Caki2 (cell line): ENCODE measurements around the gene CRLF2. TPM values are rescaled to one million over a fixed set of nuclear protein-coding genes. Genes with fewer than 3 reads are reported as not detected.
"Not testable (repeated sequence)": the region's sequence is repeated elsewhere in the genome, so short reads cannot be mapped to it uniquely, and the experiment has no call there.

ENCODE experiments used
- DNase-seq: peaks from one replicate; pipeline ENCODE4 v3.0.0-alpha.2; 2015; ENCODE audit warnings: low read depth
- in situ Hi-C: cut with HindIII; loops from 2 replicates; pipeline ENCODE4 v1.10.0; 2016; ENCODE audit warnings: low sequenced_read_pairs, low pct_unique_long_range_greater_than_20kb, mixed read lengths
- total RNA-seq: library from RNA; depleted of rRNA; stranded (reverse); fragments of >200 nt; shearing (Covaris generic); gene quantifications from 2 replicates; pipeline ENCODE4 v1.2.3, GENCODE V29; 2014; ENCODE audit warnings: low replicate concordance

CRLF2 gene
- total RNA-seq, 1 experiment from 2014 or later: 0.34 TPM

DNA sequence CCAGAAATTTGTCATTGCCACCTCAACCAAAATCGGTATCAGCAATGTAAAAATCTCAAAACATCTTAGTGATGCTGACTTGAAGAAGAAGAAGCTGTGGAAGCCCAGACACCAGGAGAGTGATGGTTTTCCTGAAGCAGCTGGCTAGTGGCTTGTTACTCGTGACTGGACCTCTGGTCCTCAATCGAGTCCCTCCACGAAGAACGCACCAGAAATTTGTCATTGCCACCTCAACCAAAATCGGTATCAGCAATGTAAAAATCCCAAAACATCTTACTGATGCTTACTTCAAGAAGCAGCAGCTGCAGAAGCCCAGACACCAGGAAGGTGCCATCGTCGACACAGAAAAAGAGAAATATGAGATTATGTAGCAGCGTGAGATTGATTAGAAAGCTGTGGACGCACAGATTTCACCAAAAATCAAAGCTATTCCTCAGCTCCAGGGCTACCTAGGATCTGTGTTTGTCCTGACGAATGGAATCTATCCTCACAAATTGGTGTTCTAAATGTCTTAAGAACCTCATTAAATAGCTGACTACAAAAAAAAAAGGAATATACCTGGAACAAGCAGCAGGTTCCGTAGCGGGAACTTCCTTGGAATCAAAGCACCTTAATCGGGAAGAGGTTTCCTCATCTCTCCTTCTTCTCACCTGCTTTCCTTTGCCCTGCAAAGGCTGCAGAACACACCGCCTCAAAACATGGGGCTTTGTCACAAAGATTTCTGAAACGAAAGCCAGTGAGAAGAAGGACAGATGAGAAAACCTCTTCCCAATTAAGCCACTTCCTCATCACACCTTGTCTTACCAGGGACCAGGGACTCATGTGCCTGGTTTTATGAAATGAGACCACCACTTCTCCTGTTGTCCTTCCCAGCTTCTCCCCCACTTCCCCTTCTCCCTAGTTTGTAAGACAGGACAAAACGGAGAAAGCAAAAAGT is 37.6 kb downstream of the CRLF2 start:
- in situ Hi-C loops, DNase-seq: not testable (repeated sequence)

GRCh38 chrX:1173435-1173834 is 39.0 kb downstream of the CRLF2 start:
- in situ Hi-C loops: not testable (repeated sequence)

GRCh38 chrX:1172496-1172895 is 40.0 kb downstream of the CRLF2 start:
- no peak for DNase-seq
- in situ Hi-C loops: no loop called here

More at GRCh38 chrX:1173435-1173834, 39.0 kb downstream of the CRLF2 start:
- DNase-seq: not testable (repeated sequence)

GRCh38 chrX:1171915-1172314 is 40.5 kb downstream of the CRLF2 start:
- in situ Hi-C loops, DNase-seq: not testable (repeated sequence)

DNA sequence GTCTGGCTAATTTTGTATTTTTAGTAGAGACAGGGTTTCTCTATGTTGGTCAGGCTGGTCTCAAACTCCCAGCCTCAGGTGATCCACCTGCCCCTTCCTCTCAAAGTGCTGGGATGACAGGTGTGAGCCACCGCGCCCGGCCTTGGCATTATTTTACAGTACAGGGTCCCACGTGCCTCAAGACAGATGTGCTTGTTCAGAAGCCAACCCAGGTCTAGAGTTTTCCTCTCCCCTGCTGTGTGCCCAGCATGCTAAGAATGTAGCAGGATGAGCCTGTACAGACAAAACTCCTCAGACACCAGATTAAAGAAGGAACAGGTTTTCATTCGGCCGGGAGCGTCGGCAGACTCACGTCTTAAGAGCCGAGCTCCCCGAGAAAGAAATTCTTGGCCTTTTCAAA is 42.2 kb downstream of the CRLF2 start:
- no peak for DNase-seq
- in situ Hi-C loops: no loop called here

DNA sequence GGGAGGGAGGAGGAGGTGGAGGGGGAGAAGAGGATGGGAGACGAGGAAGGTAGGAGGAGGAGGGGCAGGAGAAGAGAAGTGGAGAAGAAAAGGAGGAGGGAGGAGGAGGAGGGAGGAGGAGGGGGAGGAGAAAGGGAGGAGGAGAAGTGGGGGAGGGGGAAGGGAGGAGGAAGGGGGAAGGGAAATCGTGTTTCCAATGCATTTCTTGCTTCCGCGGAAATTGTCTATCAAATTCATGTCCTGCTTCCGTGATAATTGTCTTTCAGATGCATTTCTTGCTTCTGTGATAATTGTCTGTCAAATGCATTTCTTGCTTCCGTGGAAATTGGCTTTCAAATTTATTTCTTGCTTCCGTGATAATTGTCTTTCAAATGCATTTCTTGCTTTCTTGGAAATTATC is 43.3 kb downstream of the CRLF2 start:
- in situ Hi-C loops: no loop called here
- DNase-seq: no peak

- in situ Hi-C loops: no loop called here
These were observed 44.4 kb downstream of the CRLF2 start for GRCh38 chrX:1167918-1168481.

DNA sequence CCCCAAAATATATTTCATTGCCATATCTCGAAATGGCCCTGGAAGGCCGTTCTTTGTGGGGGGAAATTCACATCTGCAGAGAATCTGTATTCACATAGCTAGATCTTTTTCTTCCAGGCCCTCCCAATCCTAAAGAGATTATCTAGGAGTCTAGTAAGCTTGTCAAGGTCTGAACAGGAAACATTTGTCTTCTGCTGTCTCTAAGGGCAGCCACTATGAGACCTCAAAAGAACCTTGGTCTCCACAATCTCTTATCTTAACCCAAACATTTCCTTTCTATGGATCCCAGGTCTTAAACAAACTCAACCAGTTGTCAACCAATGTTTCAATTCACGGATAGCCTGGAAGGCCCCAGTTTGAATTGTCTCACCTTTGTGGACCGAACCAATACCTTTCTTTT is 45.0 kb downstream of the CRLF2 start:
- in situ Hi-C loops: no loop called here
- DNase-seq: no peak

More at GRCh38 chrX:1167918-1168481, 44.4 kb downstream of the CRLF2 start:
- no peak for DNase-seq

DNA sequence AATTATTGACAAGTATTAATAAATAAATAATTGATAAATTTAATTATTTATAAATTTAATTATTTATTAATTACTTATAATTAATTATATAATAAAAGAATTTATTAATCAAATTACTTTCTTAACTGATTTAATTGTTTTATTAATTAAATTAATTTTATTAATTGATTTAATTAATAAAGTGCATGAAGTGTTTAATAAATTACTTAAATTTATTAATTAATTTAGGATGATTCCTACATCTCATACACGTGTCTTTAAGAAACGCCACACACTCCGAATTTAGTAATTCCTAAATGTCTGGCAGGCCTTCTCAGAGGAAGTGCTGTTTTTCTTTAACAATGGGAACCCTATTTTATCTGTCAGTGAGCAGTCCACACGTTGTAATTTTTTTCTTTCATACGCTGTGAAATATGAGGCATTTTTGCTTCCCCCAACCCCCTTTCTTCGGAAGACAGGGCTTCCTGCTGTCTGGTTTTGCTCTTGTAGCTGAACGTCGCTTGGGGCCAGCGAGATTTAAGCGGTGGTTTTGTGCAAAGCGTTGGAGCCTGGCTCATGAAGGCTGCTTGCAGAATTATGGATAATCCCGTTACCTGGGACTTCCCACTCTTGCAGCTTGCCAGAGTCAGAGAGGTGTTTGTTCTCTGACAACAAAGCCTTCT is 46.8 kb downstream of the CRLF2 start:
- in situ Hi-C loops: no loop called here

DNA sequence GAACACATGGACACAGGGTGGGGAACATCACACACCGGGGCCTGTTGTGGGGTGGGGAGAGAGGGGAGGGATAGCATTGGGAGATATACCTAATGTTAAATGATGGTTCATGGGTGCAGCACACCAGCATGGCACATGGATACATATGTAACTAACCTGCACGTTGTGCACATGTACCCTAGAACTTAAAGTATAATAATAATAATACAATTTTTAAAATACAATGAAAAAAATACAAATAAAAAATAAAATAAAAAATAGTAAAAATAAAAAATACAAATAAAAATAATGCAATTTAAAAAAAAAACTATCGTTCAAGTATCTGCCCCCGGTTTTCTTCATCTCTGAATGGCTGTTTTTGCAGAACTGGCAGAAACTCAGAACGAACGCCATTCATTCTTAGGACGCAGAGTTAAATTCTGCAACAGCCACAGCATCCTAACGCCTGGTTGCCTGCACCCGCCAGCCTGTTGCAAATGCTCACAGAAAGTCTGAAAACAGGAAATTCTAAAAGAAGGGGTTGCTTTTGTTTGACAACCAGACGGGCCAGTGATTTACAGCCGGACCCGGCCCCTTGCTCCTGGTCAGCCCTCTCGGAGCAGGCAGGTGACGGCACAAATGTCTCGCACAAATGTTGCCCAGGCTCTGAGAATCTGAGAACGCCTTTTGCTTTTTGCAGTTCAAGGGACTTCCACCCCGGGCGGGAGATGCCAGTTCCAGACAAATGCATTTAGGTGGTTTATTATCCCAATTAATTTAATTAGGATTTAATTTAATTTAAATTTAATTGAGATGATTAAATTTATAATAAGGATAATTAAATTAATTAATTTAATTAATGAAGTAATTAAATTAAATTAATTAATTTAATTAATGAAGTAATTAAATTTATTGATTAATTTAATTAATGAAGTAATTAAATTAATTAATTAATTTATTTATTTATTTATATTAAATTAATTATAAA is 47.8 kb downstream of the CRLF2 start:
- no peak for DNase-seq
- in situ Hi-C loops: no loop called here

More for the DNA sequence above, 46.8 kb downstream of the CRLF2 start:
- DNase-seq: no peak

DNA sequence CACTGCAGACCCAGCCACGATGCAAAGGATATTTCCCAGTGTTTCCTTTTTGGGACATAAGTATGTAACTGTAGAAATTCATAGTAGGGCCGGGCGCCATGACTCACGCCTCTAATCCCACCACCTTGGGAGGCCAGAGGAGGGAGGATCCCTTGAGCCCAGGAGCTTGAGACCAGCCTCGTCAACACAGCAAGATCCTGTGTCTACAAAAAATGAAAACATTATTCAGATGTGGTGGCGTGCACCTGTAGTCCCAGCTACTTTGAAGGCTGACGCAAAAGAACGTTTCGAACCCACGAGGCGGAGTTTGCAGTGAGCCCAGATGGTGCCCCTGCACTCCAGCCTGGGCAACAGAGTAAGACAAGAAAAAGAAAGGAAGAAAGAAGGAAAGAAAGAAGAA is 49.2 kb downstream of the CRLF2 start:
- no peak for DNase-seq

DNA sequence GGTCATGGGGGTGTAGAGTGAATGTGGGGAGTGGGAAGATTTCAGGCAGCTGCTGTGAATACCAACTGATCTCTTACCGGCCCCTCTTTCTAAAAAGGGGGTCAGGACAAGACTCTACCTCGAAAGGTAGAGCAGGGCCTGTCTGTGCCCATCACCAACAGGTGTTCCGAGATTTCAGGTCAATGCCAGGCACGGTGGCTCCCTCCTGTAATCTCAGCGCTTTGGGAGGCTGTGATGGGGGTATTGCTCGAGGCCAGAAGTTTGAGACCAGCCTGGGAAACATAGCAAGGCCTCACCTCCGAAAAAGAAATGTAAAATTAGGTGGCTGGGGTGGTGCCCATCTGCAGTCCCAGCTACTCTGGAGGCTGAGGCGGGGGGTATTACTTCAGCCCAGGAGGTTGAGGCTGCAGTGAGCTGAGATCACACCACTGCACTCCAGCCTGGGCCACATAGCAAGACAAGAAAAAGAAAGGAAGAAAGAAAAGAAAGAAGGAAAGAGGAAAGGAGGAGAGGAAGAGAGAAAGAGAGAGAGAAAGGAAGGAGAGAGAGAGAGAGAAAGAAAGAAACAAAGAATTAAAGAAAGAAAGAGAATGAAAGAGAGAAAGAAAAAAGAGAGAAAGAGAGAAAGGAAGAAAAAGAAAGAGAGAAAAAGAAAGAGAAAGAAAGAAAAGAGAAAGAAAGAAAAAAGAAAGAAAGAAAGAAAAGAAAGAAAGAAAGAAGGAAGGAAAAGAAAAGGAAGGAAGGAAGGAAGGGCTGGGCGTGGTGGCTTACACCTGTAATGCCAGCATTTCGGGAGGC is 50.1 kb downstream of the CRLF2 start:
- in situ Hi-C loops: no loop called here

More for the DNA sequence above, 49.2 kb downstream of the CRLF2 start:
- in situ Hi-C loops: no loop called here

DNA sequence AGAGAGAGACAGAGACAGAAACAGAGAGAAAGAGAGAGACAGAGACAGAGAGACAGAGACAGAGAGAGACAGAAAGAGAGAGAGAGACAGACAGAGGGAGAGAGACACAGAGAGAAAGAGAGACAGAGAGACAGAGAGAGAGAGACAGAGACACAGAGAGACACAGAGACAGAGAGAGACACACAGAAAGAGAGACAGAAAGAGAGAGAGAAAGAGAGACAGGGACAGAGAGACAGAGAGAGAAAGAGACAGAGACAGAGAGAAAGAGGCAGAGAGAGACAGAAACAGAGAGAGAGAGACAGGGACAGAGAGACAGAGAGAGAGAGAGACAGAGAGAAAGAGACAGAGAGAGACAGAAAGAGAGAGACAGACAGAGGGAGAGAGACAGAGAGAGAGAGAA is 52.9 kb downstream of the CRLF2 start:
- in situ Hi-C loops: no loop called here
- DNase-seq: no peak

More for the DNA sequence above, 50.1 kb downstream of the CRLF2 start:
- DNase-seq: no peak

GRCh38 chrX:1156681-1157455 is 55.6 kb downstream of the CRLF2 start:
- DNase-seq, in situ Hi-C loops: not testable (repeated sequence)

DNA sequence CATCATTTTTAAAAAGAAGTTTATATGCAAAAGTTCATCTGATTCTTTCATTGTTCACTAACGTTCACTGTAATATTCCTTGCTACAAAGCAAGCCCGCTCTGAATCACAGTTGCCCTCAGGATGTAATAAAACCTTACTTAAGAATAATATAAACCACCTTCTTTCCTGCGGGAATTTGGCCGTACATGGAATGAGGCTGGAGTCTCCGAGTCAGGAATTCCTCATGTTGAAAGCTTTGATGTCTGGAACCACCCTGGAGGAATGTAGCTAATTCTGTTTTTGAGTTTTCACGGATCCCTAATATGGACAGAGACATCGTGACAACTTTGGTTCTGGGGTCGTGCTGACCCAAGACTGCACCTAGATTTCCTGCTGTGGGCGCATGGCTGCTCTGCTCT is 58.5 kb downstream of the CRLF2 start:
- no peak for DNase-seq
- in situ Hi-C loops: no loop called here

DNA sequence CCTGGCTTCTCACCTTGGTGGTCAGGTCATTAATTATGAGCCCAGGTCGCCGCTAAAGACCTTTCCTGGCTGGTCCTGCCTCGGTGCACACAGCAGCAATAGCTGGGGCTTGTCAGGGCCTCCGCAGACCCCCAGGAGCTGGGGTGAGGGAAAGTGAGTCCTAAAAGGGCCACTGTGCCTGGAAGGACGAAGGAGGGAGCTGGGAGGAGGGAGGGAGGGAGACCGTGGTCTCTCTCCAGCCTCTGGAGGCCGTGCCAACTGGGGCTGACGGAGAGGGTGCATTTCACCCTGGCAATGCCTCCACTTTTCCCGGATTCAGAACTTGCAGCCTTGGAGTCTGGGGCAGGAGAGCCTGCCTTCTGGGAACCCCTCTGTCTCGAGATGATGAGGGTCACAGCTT is 60.4 kb downstream of the CRLF2 start:
- in situ Hi-C loops: no loop called here

More for the DNA sequence above, 60.4 kb downstream of the CRLF2 start:
- no peak for DNase-seq
